ENCODE results near the gene CGREF1.

The CGREF1 gene

GRCh38 chr2:27086724-27087593 is 32.0 kb downstream of the CGREF1 start, which contains the start of gene KHK:
TSS of gene KHK (plus strand) at chr2:27086772. CDS start at chr2:27087260, 488 bp downstream.
- peaks cover 0 to 6% (median 6%) of the 10 kb centered on the region in 3 experiments for H3K27me3 ChIP-seq (ENCODE audit: control insufficient read depth in 3 of 3, insufficient read depth in 3 of 3, low read depth in 1 of 3, low read length in 3 of 3)
- no peaks in the 10 kb centered on the region for H3K79me1 ChIP-seq (ENCODE audit: low read depth, low read length)
- no peak within 1 kb of the TSS for H2BK120ac ChIP-seq (ENCODE audit: low read depth, low read length)
- H2BK5ac ChIP-seq (ENCODE audit: low read length), result peak within 1 kb of the TSS; percentile 67
- peak within 1 kb of the TSS; percentile 96 for H3K18ac ChIP-seq (ENCODE audit: low read length)
- H3K23ac ChIP-seq (ENCODE audit: low read depth, low read length, poor library complexity), result peak within 1 kb of the TSS; percentile 89
- peak within 1 kb of the TSS; percentile 93 for H3K4me2 ChIP-seq (ENCODE audit: insufficient read depth, low read length, poor library complexity, severe bottlenecking)
- H2BK15ac ChIP-seq (ENCODE audit: low read length), result peak within 1 kb of the TSS; percentile 61
- H3K27ac ChIP-seq (replicated peaks; ENCODE audit: low read length), result no peak within 1 kb of the TSS
- H3K4me3 ChIP-seq (ENCODE audit: low read length in 2 of 2), result peak within 1 kb of the TSS; percentile 74 to 78
- H4K91ac ChIP-seq (ENCODE audit: low read depth, low read length, poor library complexity), result no peak within 1 kb of the TSS
- no peak within 1 kb of the TSS for H4K8ac ChIP-seq (ENCODE audit: low read depth, low read length)
- H3K4me1 ChIP-seq (ENCODE audit: control insufficient read depth in 2 of 2, insufficient read depth in 1 of 2, low read depth in 1 of 2, low read length in 2 of 2), result peaks cover 3 to 13% of the 10 kb centered on the region in 2 donors
- no peak for DNase-seq (ENCODE audit: low spot score)
- no peaks in the 10 kb centered on the region for H3K9me3 ChIP-seq (replicated peaks in 1 of 2; ENCODE audit: control insufficient read depth in 2 of 2, insufficient read depth in 1 of 2, low read depth in 1 of 2, low read length in 2 of 2)
- H3K14ac ChIP-seq (ENCODE audit: low read length), result peak within 1 kb of the TSS; percentile 91
- H2BK12ac ChIP-seq (ENCODE audit: low read length), result no peak within 1 kb of the TSS
- H2AFZ ChIP-seq (ENCODE audit: low read length), result peak within 1 kb of the TSS; percentile 95
- no CpG with 5 or more reads among the region's 54 CpGs for WGBS, 2 donors (ENCODE audit: extremely low coverage in 2 of 2, insufficient read length in 2 of 2, insufficient replicate concordance in 1 of 2)
- no peak within 1 kb of the TSS for H3K4ac ChIP-seq (ENCODE audit: low read length)
- H2AK5ac ChIP-seq (ENCODE audit: low read depth, low read length), result no peak within 1 kb of the TSS
- H3K9ac ChIP-seq (ENCODE audit: low read depth, low read length, poor library complexity), result peak within 1 kb of the TSS; percentile 88
- no peaks in the 10 kb centered on the region for H3K36me3 ChIP-seq (replicated peaks in 1 of 2; ENCODE audit: control insufficient read depth in 2 of 2, insufficient read depth in 2 of 2, low read length in 2 of 2)

GRCh38 chr2:27086090-27086723 is 32.7 kb downstream of the CGREF1 start:
- Histone ChIP-seq H3K36me3 (replicated peaks in 1 of 2; ENCODE audit: control insufficient read depth in 2 of 2, insufficient read depth in 2 of 2, low read length in 2 of 2) (no peaks in the 10 kb centered on the region), H3K9me3 (replicated peaks in 1 of 2; ENCODE audit: control insufficient read depth in 2 of 2, insufficient read depth in 1 of 2, low read depth in 1 of 2, low read length in 2 of 2) (no peaks in the 10 kb centered on the region), H4K8ac (ENCODE audit: low read depth, low read length) (no peak overlapping the region), H3K14ac (ENCODE audit: low read length) (peak overlapping the region; percentile 91), H3K4me3 (ENCODE audit: low read length in 2 of 2) (peak overlapping the region; percentile 74), H3K27me3 (ENCODE audit: control insufficient read depth in 3 of 3, insufficient read depth in 3 of 3, low read depth in 1 of 3, low read length in 3 of 3) (peaks cover 0 to 6% (median 6%) of the 10 kb centered on the region in 3 experiments), H3K4me1 (ENCODE audit: control insufficient read depth in 2 of 2, insufficient read depth in 1 of 2, low read depth in 1 of 2, low read length in 2 of 2) (peaks cover 6 to 20% of the 10 kb centered on the region in 2 donors), H2BK5ac (ENCODE audit: low read length) (peak overlapping the region; percentile 67), H3K18ac (ENCODE audit: low read length) (peak overlapping the region; percentile 96), H3K9ac (ENCODE audit: low read depth, low read length, poor library complexity) (peak overlapping the region; percentile 88), H3K79me1 (ENCODE audit: low read depth, low read length) (no peaks in the 10 kb centered on the region), H3K27ac (replicated peaks; ENCODE audit: low read length) (no peak overlapping the region), H3K4ac (ENCODE audit: low read length) (no peak overlapping the region), H4K91ac (ENCODE audit: low read depth, low read length, poor library complexity) (no peak overlapping the region), H2AK5ac (ENCODE audit: low read depth, low read length) (no peak overlapping the region), H2AFZ (ENCODE audit: low read length) (peak overlapping the region; percentile 95), H2BK12ac (ENCODE audit: low read length) (no peak overlapping the region), H3K4me2 (ENCODE audit: insufficient read depth, low read length, poor library complexity, severe bottlenecking) (peak overlapping the region; percentile 93), H3K23ac (ENCODE audit: low read depth, low read length, poor library complexity) (peak overlapping the region; percentile 89), H2BK120ac (ENCODE audit: low read depth, low read length) (no peak overlapping the region), H2BK15ac (ENCODE audit: low read length) (peak overlapping the region; percentile 61)
- WGBS, 2 donors (ENCODE audit: extremely low coverage in 2 of 2, insufficient read length in 2 of 2, insufficient replicate concordance in 1 of 2), result no CpG with 5 or more reads among the region's 81 CpGs
- DNase-seq (ENCODE audit: low spot score), result peak; percentile 95

DNA sequence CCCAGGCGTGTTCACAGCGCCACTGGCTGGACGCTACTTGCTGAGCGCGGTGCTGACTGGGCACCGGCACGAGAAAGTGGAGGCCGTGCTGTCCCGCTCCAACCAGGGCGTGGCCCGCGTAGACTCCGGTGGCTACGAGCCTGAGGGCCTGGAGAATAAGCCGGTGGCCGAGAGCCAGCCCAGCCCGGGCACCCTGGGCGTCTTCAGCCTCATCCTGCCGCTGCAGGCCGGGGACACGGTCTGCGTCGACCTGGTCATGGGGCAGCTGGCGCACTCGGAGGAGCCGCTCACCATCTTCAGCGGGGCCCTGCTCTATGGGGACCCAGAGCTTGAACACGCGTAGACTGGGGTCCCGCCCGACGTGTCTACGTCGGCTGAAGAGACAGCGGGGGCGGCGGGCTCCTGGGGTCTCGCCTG is 33.2 kb downstream of the CGREF1 start:
- Histone ChIP-seq H3K4me3 (ENCODE audit: low read length in 2 of 2) (peak overlapping the region; percentile 74), H3K79me1 (ENCODE audit: low read depth, low read length) (no peaks in the 10 kb centered on the region), H3K27ac (replicated peaks; ENCODE audit: low read length) (no peak overlapping the region), H2BK120ac (ENCODE audit: low read depth, low read length) (no peak overlapping the region), H3K4me1 (ENCODE audit: control insufficient read depth in 2 of 2, insufficient read depth in 1 of 2, low read depth in 1 of 2, low read length in 2 of 2) (peaks cover 8 to 25% of the 10 kb centered on the region in 2 donors), H3K14ac (ENCODE audit: low read length) (peak overlapping the region; percentile 91), H2BK5ac (ENCODE audit: low read length) (peak overlapping the region; percentile 67), H4K91ac (ENCODE audit: low read depth, low read length, poor library complexity) (no peak overlapping the region), H3K4ac (ENCODE audit: low read length) (no peak overlapping the region), H3K27me3 (ENCODE audit: control insufficient read depth in 3 of 3, insufficient read depth in 3 of 3, low read depth in 1 of 3, low read length in 3 of 3) (peaks cover 0 to 6% (median 6%) of the 10 kb centered on the region in 3 experiments), H4K8ac (ENCODE audit: low read depth, low read length) (no peak overlapping the region), H3K23ac (ENCODE audit: low read depth, low read length, poor library complexity) (peak overlapping the region; percentile 89), H2AK5ac (ENCODE audit: low read depth, low read length) (no peak overlapping the region), H3K4me2 (ENCODE audit: insufficient read depth, low read length, poor library complexity, severe bottlenecking) (peak overlapping the region; percentile 93), H3K36me3 (replicated peaks in 1 of 2; ENCODE audit: control insufficient read depth in 2 of 2, insufficient read depth in 2 of 2, low read length in 2 of 2) (no peaks in the 10 kb centered on the region), H2BK12ac (ENCODE audit: low read length) (no peak overlapping the region), H3K9ac (ENCODE audit: low read depth, low read length, poor library complexity) (peak overlapping the region; percentile 88), H2AFZ (ENCODE audit: low read length) (peak overlapping the region; percentile 95), H3K18ac (ENCODE audit: low read length) (peak overlapping the region; percentile 96), H2BK15ac (ENCODE audit: low read length) (peak overlapping the region; percentile 61), H3K9me3 (replicated peaks in 1 of 2; ENCODE audit: control insufficient read depth in 2 of 2, insufficient read depth in 1 of 2, low read depth in 1 of 2, low read length in 2 of 2) (no peaks in the 10 kb centered on the region)
- no CpG with 5 or more reads among the region's 38 CpGs for WGBS, 2 donors (ENCODE audit: extremely low coverage in 2 of 2, insufficient read length in 2 of 2, insufficient replicate concordance in 1 of 2)
- DNase-seq (ENCODE audit: low spot score), result no peak

Measured in neuronal stem cell (in vitro differentiated cells).